Left lung (tissue), 10 donors: ENCODE measurements around the gene STARD7. TPM values are rescaled to one million over a fixed set of nuclear protein-coding genes. Genes with fewer than 3 reads are reported as not detected.

ENCODE experiments used
- ATAC-seq: fragments of 200-7000 bp; cut with Tn5 transposase; one replicate; pipeline ENCODE4 v1.9.1; 2020; ENCODE audit warnings: moderate library complexity
- DNase-seq, 4 donors: peaks; one replicate each; pipeline ENCODE4 v3.0.0-alpha.2; 2013 to 2020
- H3K27ac ChIP-seq, 2 donors: fragments of 200-600 bp; sonication (generic) in 1 of 2; one replicate each; pipeline versions ENCODE4 v1.5.0 to v1.8.0; 2020 to 2021
- H3K27me3 ChIP-seq, 2 donors: fragments of 200-600 bp; sonication (generic) in 1 of 2; one replicate each; pipeline versions ENCODE4 v1.5.0 to v1.8.0; 2020 to 2021
- H3K36me3 ChIP-seq, 2 donors: fragments of 200-600 bp; sonication (generic) in 1 of 2; one replicate each; pipeline versions ENCODE4 v1.5.0 to v1.8.0; 2020 to 2021
- H3K4me1 ChIP-seq, 2 donors: fragments of 200-600 bp; one replicate each; pipeline ENCODE4 v1.8.0; 2021
- H3K4me3 ChIP-seq, 2 donors: fragments of 200-600 bp; sonication (generic) in 1 of 2; one replicate each; pipeline versions ENCODE4 v1.5.0 to v1.8.0; 2020 to 2021; ENCODE audit warnings: mild to moderate bottlenecking in 1 of 2
- H3K9me3 ChIP-seq, 2 donors: fragments of 200-600 bp; sonication (generic) in 1 of 2; one replicate each; pipeline versions ENCODE4 v1.5.0 to v1.8.0; 2020 to 2021
- CTCF ChIP-seq, 2 donors: fragments of 200-600 bp; sonication (generic) in 1 of 2; IDR thresholded peaks; one replicate each; pipeline versions ENCODE4 v1.5.0 to v1.8.0; 2021; ENCODE audit warnings: antibody characterized with exemption in 2 of 2
- intact Hi-C, 2 donors: fragments of 100-400 bp; cut with DNase I; formaldehyde crosslinking; loops; one replicate each; pipeline versions ENCODE4 v1.11.2 to v1.14.2; 2022
- polyA plus RNA-seq, 6 donors: library from polyadenylated mRNA; unstranded; fragments of 120-200 nt; gene quantifications; one replicate each; pipeline ENCODE4 v1.2.1, GENCODE V29; 2013; ENCODE audit not compliant: insufficient read length in 6 of 6
- total RNA-seq, 2 donors: library from RNA; stranded (reverse); fragmentation: NEBNext Ultra II Directional; extraction: Animal tissue kit (Norgen Biotek cat#: 25700); gene quantifications; one replicate each; pipeline ENCODE4 v1.2.1, GENCODE V29; 2021
- donor health status: DM: no; HTN: yes; CAD: no.
- donor health status: DM: no; HTN: no; CAD: no.

STARD7 gene
- total and polyA plus RNA-seq, 8 donors: 99.2 to 142 (median 112) TPM

- no peaks in the 10 kb centered on the region for H3K4me1 ChIP-seq
- no peak for TF ChIP-seq CTCF (IDR thresholded peaks at IDR 0.05)
- peaks cover 0 to 60% of the 10 kb centered on the region in 2 donors for H3K36me3 ChIP-seq
- H3K27me3 ChIP-seq: no peaks in the 10 kb centered on the region
- no peaks in the 10 kb centered on the region for H3K9me3 ChIP-seq
- intact Hi-C loops: no loop called here
- DNase-seq (no peak), ATAC-seq (no peak)
- no peak overlapping the region for H3K4me3 ChIP-seq
- H3K27ac ChIP-seq: no peak overlapping the region
These were observed 24.4 kb downstream of the STARD7 start for GRCh38 chr2:96184188-96184587.

- Histone ChIP-seq H3K4me1 (no peaks in the 10 kb centered on the region), H3K27ac (no peak overlapping the region), H3K27me3 (no peaks in the 10 kb centered on the region), H3K36me3 (peaks cover 0 to 33% of the 10 kb centered on the region in 2 donors), H3K9me3 (no peaks in the 10 kb centered on the region), H3K4me3 (no peak overlapping the region)
- intact Hi-C loops: no loop called here
- ATAC-seq: no peak
- no peak for TF ChIP-seq CTCF (IDR thresholded peaks at IDR 0.05)
- DNase-seq: no peak
These were observed 27.1 kb downstream of the STARD7 start for GRCh38 chr2:96181529-96181928.

- no peak for DNase-seq
- TF ChIP-seq CTCF (IDR thresholded peaks at IDR 0.05): no peak
- H3K9me3 ChIP-seq: no peaks in the 10 kb centered on the region
- no peak overlapping the region for H3K4me3 ChIP-seq
- peaks cover 0 to 23% of the 10 kb centered on the region in 2 donors for H3K36me3 ChIP-seq
- H3K4me1 ChIP-seq: no peaks in the 10 kb centered on the region
- H3K27me3 ChIP-seq: no peaks in the 10 kb centered on the region
- no peak for ATAC-seq
- intact Hi-C loops: no loop called here
- no peak overlapping the region for H3K27ac ChIP-seq
These were observed 28.1 kb downstream of the STARD7 start for GRCh38 chr2:96180521-96180920.

- Histone ChIP-seq H3K27ac (no peak overlapping the region), H3K36me3 (peaks cover 0 to 18% of the 10 kb centered on the region in 2 donors), H3K9me3 (no peaks in the 10 kb centered on the region), H3K4me3 (no peak overlapping the region), H3K27me3 (no peaks in the 10 kb centered on the region), H3K4me1 (no peaks in the 10 kb centered on the region)
- no peak for TF ChIP-seq CTCF (IDR thresholded peaks at IDR 0.05)
- DNase-seq (no peak), ATAC-seq (no peak)
- intact Hi-C loops: no loop called here
These were observed 28.6 kb downstream of the STARD7 start for GRCh38 chr2:96180002-96180401.

GRCh38 chr2:96176661-96177060, 32.0 kb downstream of the STARD7 start:
- Histone ChIP-seq H3K9me3 (no peaks in the 10 kb centered on the region), H3K27ac (no peak overlapping the region), H3K36me3 (no peaks in the 10 kb centered on the region), H3K4me3 (no peak overlapping the region), H3K27me3 (no peaks in the 10 kb centered on the region), H3K4me1 (no peaks in the 10 kb centered on the region)
- TF ChIP-seq CTCF (IDR thresholded peaks at IDR 0.05): no peak
- ATAC-seq: no peak
- intact Hi-C loops: no loop called here
- no peak for DNase-seq
